Activated CD4-positive, alpha-beta T cell treated with anti-CD3 and anti-CD28 coated beads, Interleukin-2, amount 50 U/mL, for 24 hours (primary cell): ENCODE data around the gene GGN.

Source experiments
- DNase-seq, 2 donors: peaks; one replicate each; pipeline ENCODE4 v3.0.0-alpha.2; 2020; ENCODE audit warnings: low read depth in 1 of 2, low spot score in 1 of 2

GGN gene

GRCh38 chr19:38388349-38389100 is 691 bp upstream of the GGN start, which contains the start of gene SPRED3:
Gene SPRED3, plus strand, starts transcription at chr19:38388697. Its CDS starts 1,606 bp downstream, at chr19:38390303.
- no peak for DNase-seq

- no peak for DNase-seq
Measured at GRCh38 chr19:38386971-38387549, 774 bp downstream of the GGN start.

DNA sequence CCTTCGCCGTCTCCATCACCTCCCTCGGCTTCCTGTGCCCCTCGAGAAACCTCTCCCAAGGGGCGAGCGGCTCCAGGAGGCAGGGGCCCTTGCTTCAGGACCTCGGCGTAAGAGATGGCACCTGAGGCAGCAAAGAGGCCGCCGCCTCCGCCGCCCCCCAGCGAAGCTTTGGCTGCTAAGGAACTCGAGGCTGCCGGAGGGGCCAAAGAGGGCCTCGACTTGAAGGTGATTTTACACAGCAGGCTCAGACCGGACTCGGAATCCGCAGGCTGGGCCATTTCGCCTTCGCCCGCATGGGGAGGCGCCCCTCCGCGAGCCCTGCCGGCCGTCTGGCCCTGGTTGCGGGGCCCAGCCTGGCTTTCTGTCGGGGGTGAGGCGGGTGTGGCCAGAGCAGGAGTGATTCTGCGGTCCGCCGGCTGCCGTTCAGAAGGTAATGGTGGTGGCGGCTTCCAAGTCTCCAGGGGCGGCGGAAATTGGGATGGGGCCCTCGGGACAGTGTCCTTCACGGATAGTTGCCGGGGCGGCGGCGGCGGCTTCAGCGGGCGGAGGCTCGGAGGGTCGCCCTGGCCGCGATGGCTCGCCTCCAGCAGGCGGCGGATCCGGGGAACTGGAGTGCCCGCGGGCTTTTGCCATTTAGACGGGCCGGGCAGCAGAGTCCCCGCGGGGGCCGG is 1.4 kb downstream of the GGN start:
- no peak for DNase-seq

DNA sequence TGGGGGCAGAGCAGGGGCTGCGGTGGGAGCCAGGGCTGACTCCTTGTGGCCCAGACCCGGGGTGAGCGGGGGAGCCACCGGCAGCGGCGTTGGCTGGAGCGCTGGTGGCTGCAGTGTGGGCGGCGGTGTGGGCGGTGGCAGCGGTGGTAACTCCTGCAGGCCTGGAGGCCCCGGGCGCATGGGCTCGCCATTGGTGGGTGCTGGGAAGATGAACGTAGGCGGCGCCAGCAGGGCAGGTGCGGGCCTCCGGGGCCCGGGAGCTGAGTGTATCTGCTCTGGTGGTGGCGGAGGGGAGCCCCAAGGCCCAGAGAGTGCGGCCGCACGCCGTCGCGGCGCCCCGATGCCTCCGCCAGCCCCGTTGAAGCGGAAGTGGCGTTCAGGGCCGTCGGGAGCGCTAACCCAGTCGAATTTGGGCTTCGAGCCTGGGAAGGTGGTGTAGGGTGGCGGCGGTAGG is 2.0 kb downstream of the GGN start:
- DNase-seq = no peak

- DNase-seq = no peak
Measured at GRCh38 chr19:38385057-38385803, 2.6 kb downstream of the GGN start.

DNA sequence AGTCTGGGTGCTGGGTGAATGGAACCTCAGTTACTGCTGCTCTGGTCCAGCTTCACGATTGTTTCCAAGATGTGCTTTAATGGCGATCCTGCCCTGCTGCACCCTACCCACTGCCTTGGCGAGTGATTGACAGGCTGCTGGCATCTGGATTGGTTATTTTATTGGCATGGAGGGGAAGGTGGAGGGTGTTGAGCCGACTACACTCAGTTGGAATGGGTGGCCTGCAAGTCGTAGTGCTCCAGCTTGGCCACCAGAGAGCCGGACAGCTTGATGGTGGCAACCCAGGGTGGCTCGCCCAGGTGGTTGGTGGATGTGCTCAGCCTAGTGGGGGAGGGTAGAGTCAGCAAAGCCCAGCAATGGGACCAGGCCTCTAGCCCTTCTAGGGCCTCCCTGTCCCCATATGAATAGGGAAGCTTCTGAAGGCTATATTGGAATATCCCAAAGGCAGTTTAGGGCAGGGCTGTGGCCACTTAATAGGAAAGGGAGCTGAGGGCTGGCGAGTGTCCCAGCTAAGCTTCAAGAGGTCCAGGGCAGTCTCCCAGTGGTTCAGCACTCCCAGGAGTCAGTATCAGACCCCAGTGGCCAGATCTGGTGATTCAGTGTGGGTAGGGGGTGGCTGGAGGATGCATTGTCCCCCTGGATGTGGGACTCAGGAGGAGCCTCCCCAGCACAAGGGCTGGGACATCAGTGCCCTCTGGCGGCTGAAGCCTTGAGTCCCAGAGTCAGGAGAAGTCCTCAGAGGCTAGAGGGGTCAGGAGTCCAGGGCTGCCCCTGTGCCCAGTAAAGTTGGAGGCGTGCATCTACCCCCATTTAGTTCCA is 3.4 kb downstream of the GGN start:
- DNase-seq = no peak

DNA sequence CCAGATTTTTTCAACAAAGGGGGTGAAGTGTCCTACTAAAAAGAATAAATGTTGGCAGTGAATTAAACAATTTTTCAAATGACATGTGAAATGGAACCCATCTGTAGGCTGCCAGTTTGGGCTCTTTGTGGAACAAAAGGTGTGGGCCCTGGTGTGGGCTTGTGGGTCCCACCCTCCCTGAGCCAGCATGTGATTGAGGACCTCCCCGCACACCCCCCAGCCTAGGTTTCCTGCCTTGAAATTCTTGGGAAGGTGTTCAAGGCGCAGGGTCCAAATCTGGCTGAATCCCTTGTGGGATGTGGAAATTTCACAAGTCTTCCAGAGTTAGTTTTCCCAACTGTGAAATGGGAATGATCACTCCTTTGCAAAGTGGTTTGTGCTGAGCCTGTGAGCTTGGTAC is 4.1 kb downstream of the GGN start:
- no peak for DNase-seq

- no peak for DNase-seq
Measured at GRCh38 chr19:38383184-38383583, 4.7 kb downstream of the GGN start.

GRCh38 chr19:38381138-38381537 is 6.7 kb downstream of the GGN start:
- no peak for DNase-seq

- no peak for DNase-seq
Measured at GRCh38 chr19:38378866-38379265, 9.0 kb downstream of the GGN start.

DNA sequence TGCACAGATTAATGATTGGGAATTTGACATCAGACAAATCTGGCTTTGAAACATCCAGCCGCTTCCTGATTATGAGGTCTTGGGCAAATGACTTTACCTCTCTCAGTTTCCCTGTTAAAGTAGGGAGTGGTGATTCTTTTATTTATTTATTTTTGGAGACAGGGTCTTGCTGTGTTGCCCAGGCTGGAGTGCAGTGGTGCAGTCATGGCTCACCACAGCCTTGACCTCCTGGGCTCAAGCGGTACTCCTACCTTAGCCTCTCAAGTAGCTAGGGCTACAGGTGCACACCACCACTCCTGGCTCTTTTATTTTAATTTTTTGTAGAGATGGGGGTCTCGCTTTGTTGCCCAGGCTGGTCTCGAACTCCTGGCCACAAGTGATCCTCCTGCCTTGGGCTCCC is 10.8 kb downstream of the GGN start:
- DNase-seq = no peak

- DNase-seq = no peak
Measured at GRCh38 chr19:38376576-38376975, 11.3 kb downstream of the GGN start.

GRCh38 chr19:38375748-38376147 is 12.1 kb downstream of the GGN start:
- no peak for DNase-seq

GRCh38 chr19:38375098-38375493 is 12.7 kb downstream of the GGN start:
- no peak for DNase-seq

GRCh38 chr19:38374332-38375097 is 13.3 kb downstream of the GGN start, which contains the start of gene PSMD8:
Gene PSMD8, plus strand, starts transcription at chr19:38374571. Its CDS starts 31 bp downstream, at chr19:38374602.
- peak; percentile 95 to 98 for DNase-seq

DNA sequence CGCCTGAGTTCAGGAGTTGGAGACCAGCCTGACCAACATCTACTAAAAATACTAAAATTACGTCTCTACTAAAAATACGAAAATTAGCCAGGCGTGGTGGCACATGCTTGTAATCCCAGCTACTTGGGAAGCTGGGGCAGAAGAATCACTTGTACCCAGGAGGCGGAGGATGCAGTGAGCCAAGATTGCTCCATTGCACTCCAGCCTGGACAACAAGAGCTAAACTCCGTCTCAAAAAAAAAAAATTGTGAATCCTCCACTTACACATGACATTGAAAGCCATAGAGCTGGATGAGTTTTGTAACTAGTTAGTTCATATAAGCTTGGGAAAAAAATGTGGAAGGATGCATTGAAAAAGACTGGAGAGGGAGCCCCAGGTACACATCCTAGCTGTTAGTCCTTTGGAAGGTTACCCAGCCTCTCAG is 13.9 kb downstream of the GGN start:
- no peak for DNase-seq

DNA sequence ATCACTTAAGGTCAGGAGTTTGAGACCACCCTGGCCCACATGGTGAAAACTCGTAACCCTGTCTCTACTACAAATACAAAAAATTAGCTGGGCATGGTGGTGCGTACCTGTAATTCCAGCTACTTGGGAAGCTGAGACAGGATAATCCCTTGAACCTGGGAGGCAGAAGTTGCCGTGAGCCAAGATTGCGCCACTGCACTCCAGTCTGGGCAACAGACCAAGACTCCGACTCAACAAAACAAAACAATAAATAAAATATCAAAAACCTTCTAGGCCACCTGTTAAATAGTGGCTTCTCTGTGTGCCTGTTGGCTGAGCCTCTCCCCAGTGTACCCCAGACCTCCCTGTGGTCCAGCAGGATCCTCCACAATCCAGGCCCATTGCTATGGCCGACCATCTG is 16.8 kb downstream of the GGN start:
- no peak for DNase-seq

GRCh38 chr19:38370299-38370698 is 17.5 kb downstream of the GGN start:
- DNase-seq = no peak

DNA sequence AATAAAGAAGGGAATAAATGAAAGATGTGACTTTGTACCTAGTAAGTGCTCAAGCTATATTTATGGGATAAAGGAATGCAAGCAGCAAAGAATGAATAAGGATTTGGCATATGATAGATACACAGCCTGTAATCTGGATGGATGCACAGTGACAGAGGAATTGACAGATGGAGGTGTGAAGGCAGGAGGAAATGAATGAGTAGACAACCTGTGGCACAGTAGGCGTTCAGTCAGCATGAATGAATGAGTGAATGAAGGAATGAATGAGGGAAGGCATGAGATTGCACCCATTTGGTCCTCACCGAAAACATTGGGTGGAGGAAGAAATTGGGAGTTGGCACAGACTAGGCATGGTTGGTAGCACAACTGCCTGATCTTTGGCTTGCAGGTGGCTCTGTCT is 18.2 kb downstream of the GGN start:
- no peak for DNase-seq

GRCh38 chr19:38367041-38367440 is 20.8 kb downstream of the GGN start:
- DNase-seq = no peak
